Thoracic aorta (tissue), 2 donors: ENCODE measurements around the gene CC2D2A. TPM values are rescaled to one million over a fixed set of nuclear protein-coding genes. Genes with fewer than 3 reads are reported as not detected.

ENCODE experiments used
- ATAC-seq: fragments of 150-250 bp; one replicate; pipeline ENCODE4 v1.8.0; 2017; ENCODE audit warnings: low read depth; ENCODE audit not compliant: insufficient number of reproducible peaks, low FRiP score
- DNase-seq: peaks from one replicate; pipeline ENCODE4 v3.0.0-alpha.2; 2020; ENCODE audit warnings: low spot score
- H3K27ac ChIP-seq, 2 donors: fragments of 200-600 bp; sonication (generic); 1 replicate in 1 of 2; 2 replicates in 1 of 2; pipeline ENCODE4 v1.5.1; 2016; ENCODE audit warnings: mild to moderate bottlenecking in 2 of 2, moderate library complexity in 2 of 2
- H3K27me3 ChIP-seq: fragments of 200-600 bp; sonication (generic); replicated peaks from 2 replicates; pipeline ENCODE4 v1.6.0; 2016; ENCODE audit warnings: mild to moderate bottlenecking; ENCODE audit not compliant: insufficient read depth
- H3K36me3 ChIP-seq: fragments of 200-600 bp; sonication (generic); one replicate; pipeline ENCODE4 v1.5.1; 2016
- H3K4me1 ChIP-seq, 2 donors: fragments of 200-600 bp; sonication (generic); 1 replicate in 1 of 2; 2 replicates in 1 of 2; pipeline versions ENCODE4 v1.5.1 to v1.6.0; 2016; ENCODE audit warnings: low read depth in 2 of 2, mild to moderate bottlenecking in 1 of 2; ENCODE audit not compliant: control insufficient read depth in 1 of 2
- H3K4me3 ChIP-seq: fragments of 200-600 bp; sonication (generic); 2 replicates; pipeline ENCODE4 v1.5.1; 2016; ENCODE audit warnings: mild to moderate bottlenecking
- H3K9me3 ChIP-seq: fragments of 200-600 bp; sonication (generic); 2 replicates; pipeline ENCODE4 v1.5.1; 2016
- total RNA-seq, 2 donors: library from RNA; depleted of rRNA; stranded (reverse); fragments of >200 nt; gene quantifications; one replicate each; pipeline versions ENCODE4 v1.1.0 to v1.2.3, GENCODE V29; 2016
- TF ChIP-seq, protein P1 (sequence below): fragments of 200-600 bp; sonication (generic); IDR thresholded peaks from one replicate; pipeline ENCODE4 v1.5.1; 2019; ENCODE audit warnings: antibody characterized with exemption

Gene CC2D2A
- total RNA-seq, 2 donors from 2014 or later: 44.1 to 59.8 TPM

GRCh38 chr4:15584785-15585184 lies 115.1 kb downstream of the CC2D2A start:
- Histone ChIP-seq H3K4me1 (peaks cover 0 to 7% of the 10 kb centered on the region in 2 donors), H3K36me3 (no peaks in the 10 kb centered on the region), H3K27me3 (no peaks in the 10 kb centered on the region), H3K9me3 (no peaks in the 10 kb centered on the region), H3K27ac (no peak overlapping the region), H3K4me3 (no peak overlapping the region)
- TF ChIP-seq, protein P1, sequence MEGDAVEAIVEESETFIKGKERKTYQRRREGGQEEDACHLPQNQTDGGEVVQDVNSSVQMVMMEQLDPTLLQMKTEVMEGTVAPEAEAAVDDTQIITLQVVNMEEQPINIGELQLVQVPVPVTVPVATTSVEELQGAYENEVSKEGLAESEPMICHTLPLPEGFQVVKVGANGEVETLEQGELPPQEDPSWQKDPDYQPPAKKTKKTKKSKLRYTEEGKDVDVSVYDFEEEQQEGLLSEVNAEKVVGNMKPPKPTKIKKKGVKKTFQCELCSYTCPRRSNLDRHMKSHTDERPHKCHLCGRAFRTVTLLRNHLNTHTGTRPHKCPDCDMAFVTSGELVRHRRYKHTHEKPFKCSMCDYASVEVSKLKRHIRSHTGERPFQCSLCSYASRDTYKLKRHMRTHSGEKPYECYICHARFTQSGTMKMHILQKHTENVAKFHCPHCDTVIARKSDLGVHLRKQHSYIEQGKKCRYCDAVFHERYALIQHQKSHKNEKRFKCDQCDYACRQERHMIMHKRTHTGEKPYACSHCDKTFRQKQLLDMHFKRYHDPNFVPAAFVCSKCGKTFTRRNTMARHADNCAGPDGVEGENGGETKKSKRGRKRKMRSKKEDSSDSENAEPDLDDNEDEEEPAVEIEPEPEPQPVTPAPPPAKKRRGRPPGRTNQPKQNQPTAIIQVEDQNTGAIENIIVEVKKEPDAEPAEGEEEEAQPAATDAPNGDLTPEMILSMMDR: no peak
- ATAC-seq (no peak), DNase-seq (no peak)

GRCh38 chr4:15585331-15585730 lies 115.6 kb downstream of the CC2D2A start:
- Histone ChIP-seq H3K36me3 (no peaks in the 10 kb centered on the region), H3K27ac (no peak overlapping the region), H3K4me1 (peaks cover 0 to 7% of the 10 kb centered on the region in 2 donors), H3K4me3 (no peak overlapping the region), H3K27me3 (no peaks in the 10 kb centered on the region), H3K9me3 (no peaks in the 10 kb centered on the region)
- no peak for DNase-seq
- TF ChIP-seq, protein P1: no peak
- no peak for ATAC-seq

DNA sequence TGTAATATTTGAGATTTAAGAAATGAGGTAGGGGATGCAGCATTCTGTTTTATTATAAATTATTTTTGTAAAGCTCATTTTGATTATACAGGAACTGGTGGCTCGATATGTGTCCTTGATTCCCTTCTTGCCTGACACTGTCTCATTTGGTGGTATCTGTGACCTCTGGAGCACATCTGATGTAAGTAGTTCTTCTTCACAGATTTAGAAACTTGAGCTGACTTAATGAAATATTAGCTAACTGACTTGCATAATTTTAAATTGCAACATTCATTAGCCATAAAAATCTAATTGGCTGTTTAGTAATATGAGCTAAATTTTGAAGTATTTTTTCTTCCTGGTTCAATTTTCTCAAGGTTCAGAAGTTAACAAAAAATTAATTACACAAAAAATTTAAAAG lies 116.4 kb downstream of the CC2D2A start:
- no peaks in the 10 kb centered on the region for H3K36me3 ChIP-seq
- peaks cover 0 to 7% of the 10 kb centered on the region in 2 donors for H3K4me1 ChIP-seq
- H3K9me3 ChIP-seq: no peaks in the 10 kb centered on the region
- DNase-seq (no peak), ATAC-seq (no peak)
- no peak overlapping the region for H3K27ac ChIP-seq
- TF ChIP-seq, protein P1: no peak
- no peaks in the 10 kb centered on the region for H3K27me3 ChIP-seq
- H3K4me3 ChIP-seq: no peak overlapping the region

DNA sequence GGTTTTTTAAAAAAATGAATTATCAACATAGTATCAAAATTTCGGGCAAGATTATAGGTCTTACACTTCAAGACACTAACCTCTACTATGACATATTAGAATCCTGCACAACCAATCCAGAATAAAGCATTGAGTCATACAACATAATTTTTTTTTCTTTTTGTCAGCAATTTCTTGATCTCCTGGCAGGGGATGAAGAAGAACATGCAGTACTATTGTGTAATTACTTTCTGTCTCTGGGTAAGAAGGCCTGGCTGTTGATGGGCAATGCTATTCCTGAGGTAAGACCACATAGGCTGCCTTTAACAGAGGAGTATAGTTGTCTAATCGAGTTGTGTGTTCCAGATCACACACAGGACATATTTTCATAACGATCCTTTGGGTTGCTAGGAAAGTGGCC lies 118.0 kb downstream of the CC2D2A start:
- TF ChIP-seq, protein P1: no peak
- Histone ChIP-seq H3K27me3 (no peaks in the 10 kb centered on the region), H3K4me3 (no peak overlapping the region), H3K27ac (no peak overlapping the region), H3K36me3 (no peaks in the 10 kb centered on the region), H3K4me1 (peaks cover 11 to 16% of the 10 kb centered on the region in 2 donors), H3K9me3 (no peaks in the 10 kb centered on the region)
- ATAC-seq: peak; percentile 73
- DNase-seq: no peak

- Histone ChIP-seq H3K36me3 (no peaks in the 10 kb centered on the region), H3K27me3 (no peaks in the 10 kb centered on the region), H3K27ac (no peak overlapping the region), H3K4me1 (peaks cover 18 to 21% of the 10 kb centered on the region in 2 donors), H3K4me3 (no peak overlapping the region), H3K9me3 (no peaks in the 10 kb centered on the region)
- TF ChIP-seq, protein P1: no peak
- ATAC-seq: no peak
- no peak for DNase-seq
These were observed 123.1 kb downstream of the CC2D2A start for GRCh38 chr4:15592799-15593198.
